Kidney (tissue), 14 donors: Measurements from ENCODE around the gene LACTB. TPM values are rescaled to one million over a fixed set of nuclear protein-coding genes. Genes with fewer than 3 reads are reported as not detected.

Source experiments
- DNase-seq, 5 donors: peaks; one replicate each; pipeline ENCODE4 v3.0.0-alpha.2; 2013 to 2020
- FAIRE-seq: peaks from 2 replicates; lab custom pipeline; 2012; peaks lifted over from hg19 to GRCh38; lab: Jason Lieb, UNC
- H3K27ac ChIP-seq, 2 donors: one replicate each; pipeline ENCODE4 v1.7.0; 2013; ENCODE audit warnings: low read depth in 2 of 2, low read length in 2 of 2, inconsistent platforms in 1 of 2
- H3K27me3 ChIP-seq: one replicate; pipeline ENCODE4 v1.7.1; 2013; ENCODE audit warnings: low read length, inconsistent platforms; ENCODE audit not compliant: control insufficient read depth, insufficient read depth
- H3K36me3 ChIP-seq, 3 donors: one replicate each; pipeline versions ENCODE4 v1.7.0 to v1.7.1; 2013; ENCODE audit warnings: low read length in 3 of 3, control low read depth in 1 of 3, inconsistent platforms in 1 of 3; ENCODE audit not compliant: insufficient read depth in 3 of 3, control insufficient read depth in 2 of 3
- H3K4me1 ChIP-seq, 3 donors: one replicate each; pipeline versions ENCODE4 v1.7.0 to v1.7.1; 2013; ENCODE audit warnings: low read length in 3 of 3, inconsistent platforms in 1 of 3, low read depth in 1 of 3; ENCODE audit not compliant: control insufficient read depth in 2 of 3, insufficient read depth in 2 of 3
- H3K4me3 ChIP-seq, 3 donors: one replicate each; pipeline versions ENCODE4 v1.7.0 to v1.8.1; 2013; ENCODE audit warnings: low read length in 3 of 3, control low read depth in 1 of 3, inconsistent platforms in 1 of 3
- H3K9ac ChIP-seq, 3 donors: one replicate each; pipeline versions ENCODE4 v1.7.0 to v1.7.1; 2013; ENCODE audit warnings: low read length in 3 of 3, control low read depth in 1 of 3, inconsistent platforms in 1 of 3
- H3K9me3 ChIP-seq, 3 donors: one replicate each; pipeline versions ENCODE4 v1.7.0 to v1.7.1; 2013; ENCODE audit warnings: low read length in 3 of 3, control low read depth in 1 of 3, inconsistent platforms in 1 of 3; ENCODE audit not compliant: control insufficient read depth in 2 of 3, insufficient read depth in 1 of 3
- CTCF ChIP-seq: IDR thresholded peaks from 3 replicates; pipeline ENCODE4 v1.5.1; 2012; ENCODE audit warnings: mild to moderate bottlenecking, moderate library complexity, borderline replicate concordance; ENCODE audit not compliant: insufficient read depth; ENCODE audit errors: extremely low read depth
- intact Hi-C: fragments of 100-400 bp; cut with DNase I; formaldehyde crosslinking; loops from one replicate; pipeline ENCODE4 v1.11.1; 2022
- polyA plus RNA-seq: library from polyadenylated mRNA; stranded (reverse); fragments of 350-450 nt; fragmentation: Illumina TruSeq; extraction: RNeasy Lipid Tissue Mini Kit (QIAGEN cat#74804); gene quantifications from one replicate; pipeline ENCODE4 v1.2.3, GENCODE V29; 2014; ENCODE audit warnings: low read depth, low replicate concordance; ENCODE audit not compliant: insufficient read depth
- total RNA-seq: library from RNA; stranded (reverse); fragmentation: NEBNext Ultra II Directional; extraction: Animal tissue kit (Norgen Biotek cat#: 25700); gene quantifications from one replicate; pipeline ENCODE4 v1.2.1, GENCODE V29; 2021
- donor health status: control.
- donor health status: control.
- donor health status: control.
- donor health status: control.
- donor health status: control.
- donor health status: DM: yes; HTN: yes; CAD: no.
- donor health status: Normal renal cell carcinoma (clear cell type).

The LACTB gene
- total and polyA plus RNA-seq, 2 donors from 2014 or later: 16.8 to 17.6 TPM

- FAIRE-seq: no peak
These were observed 8.8 kb upstream of the LACTB start for GRCh38 chr15:63112871-63113270.

GRCh38 chr15:63114465-63114864 is 7.2 kb upstream of the LACTB start:
- H3K4me3 ChIP-seq: no peak overlapping the region
- H3K4me1 ChIP-seq: no peaks in the 10 kb centered on the region
- TF ChIP-seq CTCF: no peak
- H3K27me3 ChIP-seq: no peaks in the 10 kb centered on the region
- FAIRE-seq (no peak), DNase-seq (no peak)
- H3K36me3 ChIP-seq: no peaks in the 10 kb centered on the region
- H3K9me3 ChIP-seq: no peaks in the 10 kb centered on the region
- no peak overlapping the region for H3K9ac ChIP-seq
- no peak overlapping the region for H3K27ac ChIP-seq
- intact Hi-C loops: no loop called here

More at GRCh38 chr15:63112871-63113270, 8.8 kb upstream of the LACTB start:
- no peak overlapping the region for H3K27ac ChIP-seq
- no peaks in the 10 kb centered on the region for H3K27me3 ChIP-seq
- H3K4me1 ChIP-seq: no peaks in the 10 kb centered on the region
- H3K36me3 ChIP-seq: no peaks in the 10 kb centered on the region
- H3K9me3 ChIP-seq: no peaks in the 10 kb centered on the region
- H3K4me3 ChIP-seq: no peak overlapping the region
- intact Hi-C loops: no loop called here
- TF ChIP-seq CTCF: no peak
- H3K9ac ChIP-seq: no peak overlapping the region
- DNase-seq: no peak

GRCh38 chr15:63118854-63119253 is 2.8 kb upstream of the LACTB start:
- H3K36me3 ChIP-seq: no peaks in the 10 kb centered on the region
- H3K27ac ChIP-seq: no peak overlapping the region
- H3K9ac ChIP-seq: no peak overlapping the region
- no peaks in the 10 kb centered on the region for H3K27me3 ChIP-seq
- intact Hi-C loops: no loop called here
- H3K9me3 ChIP-seq: no peaks in the 10 kb centered on the region
- no peak for FAIRE-seq
- H3K4me1 ChIP-seq: no peaks in the 10 kb centered on the region
- no peak for TF ChIP-seq CTCF
- no peak overlapping the region for H3K4me3 ChIP-seq
- DNase-seq: no peak
